NB4 (cell line): ENCODE data around the gene ANKRD65.

Experiments
- CTCF ChIP-seq: IDR thresholded peaks from one replicate; pipeline ENCODE4 v1.5.1; 2012; ENCODE audit warnings: low read depth, low read length
- MAX ChIP-seq: IDR thresholded peaks from 2 replicates; pipeline ENCODE4 v1.6.1; 2011; ENCODE audit warnings: low read depth, low read length
- MYC ChIP-seq: IDR thresholded peaks from 2 replicates; pipeline ENCODE4 v1.6.1; 2011; ENCODE audit warnings: low read depth, low read length
- POLR2A ChIP-seq: IDR thresholded peaks from 2 replicates; pipeline ENCODE4 v1.6.1; 2011; ENCODE audit warnings: mild to moderate bottlenecking; ENCODE audit not compliant: insufficient read length; ENCODE audit errors: extremely low read depth

- TF ChIP-seq CTCF: no peak
- TF ChIP-seq POLR2A: no peak
- TF ChIP-seq MYC: no peak
- TF ChIP-seq MAX: no peak
Observed at GRCh38 chr1:1427820-1428148, 6.7 kb upstream of the ANKRD65 start.
